ENCODE results near the gene UROC1.

UROC1 gene

DNA sequence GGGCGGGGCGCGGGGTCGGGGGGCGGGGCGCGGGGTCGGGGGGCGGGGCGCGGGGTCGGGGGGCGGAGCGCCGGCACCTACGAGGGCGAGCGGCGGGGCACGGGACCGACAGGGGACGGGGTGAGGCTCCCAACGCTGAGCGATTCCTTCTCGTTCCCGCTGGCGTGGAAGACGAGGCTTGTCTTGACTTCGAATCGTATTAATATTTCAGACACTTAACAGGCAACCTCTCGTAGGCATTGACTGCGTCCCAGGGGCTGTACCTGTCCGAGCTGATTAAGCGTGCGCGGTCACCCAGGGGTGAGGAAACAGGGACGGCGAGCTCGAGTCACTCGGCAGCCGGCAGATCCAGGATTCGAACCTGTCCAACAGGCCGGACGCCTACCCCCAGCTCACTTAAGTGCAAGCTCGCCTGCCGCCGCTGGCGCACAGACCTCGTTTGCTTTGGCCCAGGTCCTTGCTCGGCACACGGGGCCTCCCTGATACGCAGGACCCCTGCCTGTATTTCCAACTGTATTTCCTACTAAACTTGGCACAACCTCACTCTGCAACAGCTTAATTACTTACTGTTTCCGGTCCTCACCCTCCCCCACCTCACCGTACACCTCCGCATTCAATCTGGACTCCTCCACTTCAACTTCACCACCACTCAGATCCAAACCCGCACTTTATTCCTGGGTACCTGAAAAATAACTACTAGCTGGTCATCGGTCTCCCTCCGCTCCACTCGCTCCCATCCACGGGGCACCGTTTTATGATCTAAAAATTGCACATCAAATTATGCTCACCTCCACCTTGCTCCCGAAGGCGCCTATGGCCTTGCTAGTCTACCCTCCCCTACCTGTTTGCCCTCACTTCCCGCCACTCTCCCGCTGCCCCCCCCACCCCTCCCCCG is 41.2 kb downstream of the UROC1 start:
- peak; percentile 77 for DNase-seq

DNA sequence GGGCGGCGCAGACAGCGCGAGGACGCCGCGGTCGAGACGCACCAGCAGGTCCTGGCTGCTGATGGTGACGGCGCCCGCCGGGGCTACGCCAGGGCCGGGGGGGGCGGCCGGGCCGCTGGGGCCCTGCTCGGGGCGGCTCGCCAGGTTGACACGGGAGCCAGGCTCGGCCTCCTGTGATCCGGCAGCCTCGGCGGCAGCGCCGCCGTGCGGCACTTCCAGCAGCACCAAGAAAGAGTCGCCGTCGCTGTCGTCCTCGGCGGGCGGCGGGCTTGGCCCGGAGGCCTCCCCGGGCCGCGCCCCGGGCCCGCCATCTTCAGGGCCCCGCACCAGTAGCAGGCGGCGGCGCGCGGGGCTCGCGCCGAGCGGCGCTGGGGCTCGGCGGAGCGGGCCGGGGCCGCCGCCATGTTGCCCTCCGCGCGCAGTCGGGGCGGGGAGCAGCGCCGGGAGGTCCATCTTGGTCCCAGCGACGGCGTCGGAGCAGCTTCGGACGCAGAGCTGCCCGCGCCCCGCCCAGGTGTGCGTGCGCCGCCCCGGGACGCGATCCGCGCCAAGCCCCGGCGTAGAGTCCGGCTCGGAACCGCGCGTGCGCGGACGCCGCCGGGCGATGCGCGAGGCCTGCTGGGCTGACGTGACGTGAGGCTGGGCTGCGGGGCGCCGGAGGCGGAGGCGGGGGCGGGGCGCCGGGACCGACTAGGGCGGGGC is 42.0 kb downstream of the UROC1 start, which contains the start of gene ZXDC:
TSS of gene ZXDC (minus strand) at position 479 of the 702 bp plus-strand sequence. CDS start at position 453, 26 bp downstream.
- peak; percentile 93 for DNase-seq

DNA sequence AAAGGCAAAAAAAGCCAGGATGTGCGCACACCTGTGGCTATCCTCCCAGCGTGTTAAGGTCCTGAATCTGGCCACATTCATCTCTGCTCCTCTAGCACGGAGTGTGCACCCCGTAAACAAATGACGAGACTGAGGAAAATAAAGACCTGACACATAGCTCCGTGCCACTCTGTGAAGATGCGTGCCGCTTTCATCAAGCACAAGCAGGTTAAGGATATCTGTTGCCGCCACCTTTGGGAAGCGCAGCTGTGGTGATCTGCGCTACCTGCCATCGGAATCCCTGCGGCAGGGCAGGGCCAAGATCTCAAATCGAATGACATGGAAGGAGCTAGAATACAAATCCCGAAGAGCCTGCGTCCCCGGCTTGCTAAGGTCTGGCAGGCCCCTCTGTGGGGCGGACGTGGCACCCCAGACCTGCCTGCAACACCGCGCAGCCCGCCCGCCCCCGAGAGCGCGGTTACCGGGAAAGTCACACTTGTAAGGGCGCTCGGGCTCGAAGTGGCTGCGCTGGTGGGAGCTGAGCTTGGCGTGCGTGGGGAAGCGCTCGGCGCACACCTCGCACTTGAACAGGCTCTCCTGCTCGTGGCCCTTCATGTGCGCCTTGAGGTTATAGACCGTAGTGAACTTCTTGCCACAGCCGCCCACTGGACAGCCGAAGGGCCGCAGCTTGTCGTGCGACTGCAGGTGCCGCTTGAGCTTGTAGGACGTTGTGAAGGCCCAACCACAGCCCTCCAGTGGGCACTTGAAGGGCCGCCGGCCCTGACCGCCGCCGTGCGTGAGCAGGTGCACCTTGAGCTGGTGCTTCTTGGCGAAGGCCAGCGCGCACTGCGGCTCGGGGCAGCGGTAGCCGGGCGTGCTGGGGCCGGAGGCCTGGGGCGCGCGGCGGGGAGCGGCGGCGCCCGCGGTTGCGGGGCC is 42.8 kb downstream of the UROC1 start:
- peak; percentile 62 for DNase-seq

DNA sequence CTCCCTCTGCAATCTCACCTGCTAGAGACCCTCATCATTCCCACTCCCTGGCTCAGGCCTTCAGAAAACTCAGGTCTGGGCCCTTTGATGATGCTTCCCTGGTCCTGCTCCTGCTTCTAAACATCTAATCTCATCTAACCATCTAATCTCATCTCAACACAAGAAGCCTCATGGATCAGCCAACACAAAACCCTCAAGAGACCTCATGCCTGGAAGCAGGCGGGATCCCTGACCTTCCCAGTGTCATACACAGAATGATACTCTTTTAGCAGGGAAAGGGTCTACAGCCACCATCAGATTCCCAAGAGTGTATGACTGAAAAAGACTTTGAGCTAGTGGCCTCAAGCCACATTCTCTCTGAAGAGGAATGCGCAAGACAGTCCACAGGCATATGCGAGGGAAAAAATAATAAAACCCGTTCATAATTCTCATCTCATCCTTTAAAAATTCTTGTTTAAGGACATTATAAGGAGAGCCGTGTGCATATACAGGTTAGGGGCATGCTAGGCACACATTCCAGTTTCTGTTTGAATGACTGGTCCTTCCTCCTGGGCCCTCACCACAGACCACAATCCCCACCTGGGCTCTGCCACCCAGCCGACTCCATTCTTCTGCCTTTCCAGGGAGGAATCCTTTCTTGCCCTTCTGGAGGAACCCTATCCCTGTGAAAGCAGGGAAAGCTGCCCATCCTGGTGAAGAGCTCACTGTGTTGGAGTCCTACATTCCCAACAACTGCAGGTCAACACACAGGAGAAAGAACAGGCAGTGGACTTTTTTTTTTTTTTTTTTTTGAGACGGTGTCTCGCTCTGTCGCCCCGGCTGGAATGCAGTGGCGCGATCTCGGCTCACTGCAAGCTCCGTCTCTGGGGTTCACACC is 44.0 kb downstream of the UROC1 start:
- peak; percentile 19 for DNase-seq

DNA sequence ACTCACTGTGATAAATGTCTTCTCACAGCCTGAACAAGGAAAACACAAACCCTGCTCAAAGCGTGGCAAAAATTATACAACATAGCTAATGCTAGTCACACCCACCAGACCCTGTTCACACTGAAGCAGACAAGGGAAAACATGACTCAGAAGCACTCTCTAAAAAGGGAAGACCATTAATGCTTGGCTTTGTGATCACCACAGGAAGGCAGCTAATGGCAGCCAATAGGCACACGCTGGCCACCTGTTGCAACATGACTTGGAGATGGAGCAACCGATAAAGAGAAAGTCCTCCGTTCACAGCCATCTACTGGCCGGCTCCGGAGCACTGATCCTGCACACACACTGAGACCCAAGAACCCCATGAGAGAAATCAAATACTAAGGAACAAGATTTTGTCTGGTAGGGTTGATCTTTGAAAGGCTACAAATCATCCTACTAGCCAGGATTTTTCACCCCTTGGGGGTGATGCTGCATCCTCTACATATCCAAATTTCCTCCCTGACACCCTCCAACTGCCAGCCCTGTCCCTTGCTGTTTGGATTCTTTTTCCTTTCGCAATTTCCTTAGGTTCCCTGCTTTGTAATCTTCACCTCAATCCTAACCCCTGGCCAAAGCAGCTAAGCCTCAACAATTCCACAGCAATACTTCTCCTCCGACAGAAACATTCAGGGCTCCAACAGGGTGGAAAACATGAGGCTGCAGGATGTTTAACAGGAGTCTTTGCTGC is 45.1 kb downstream of the UROC1 start:
- DNase-seq: peak; percentile 87

DNA sequence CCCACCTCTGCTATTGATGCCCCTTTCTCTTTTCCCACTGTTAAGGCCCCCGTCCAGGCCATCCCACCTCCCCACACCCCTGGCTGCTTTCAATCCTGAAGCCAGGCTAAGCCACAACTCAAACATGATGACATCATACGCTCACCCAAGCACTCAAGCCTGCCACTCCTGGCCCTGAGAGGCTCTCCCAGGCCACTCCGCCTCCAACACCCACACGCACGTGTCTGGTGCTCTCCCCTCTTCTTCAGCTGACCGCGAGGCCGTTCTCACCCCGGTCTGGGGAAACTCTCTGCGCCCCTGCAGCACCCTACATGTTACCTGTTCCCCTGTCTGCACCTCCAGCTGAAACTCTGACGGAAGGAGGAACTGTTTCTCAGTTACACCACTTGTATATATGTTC is 48.1 kb downstream of the UROC1 start:
- DNase-seq: no peak

DNA sequence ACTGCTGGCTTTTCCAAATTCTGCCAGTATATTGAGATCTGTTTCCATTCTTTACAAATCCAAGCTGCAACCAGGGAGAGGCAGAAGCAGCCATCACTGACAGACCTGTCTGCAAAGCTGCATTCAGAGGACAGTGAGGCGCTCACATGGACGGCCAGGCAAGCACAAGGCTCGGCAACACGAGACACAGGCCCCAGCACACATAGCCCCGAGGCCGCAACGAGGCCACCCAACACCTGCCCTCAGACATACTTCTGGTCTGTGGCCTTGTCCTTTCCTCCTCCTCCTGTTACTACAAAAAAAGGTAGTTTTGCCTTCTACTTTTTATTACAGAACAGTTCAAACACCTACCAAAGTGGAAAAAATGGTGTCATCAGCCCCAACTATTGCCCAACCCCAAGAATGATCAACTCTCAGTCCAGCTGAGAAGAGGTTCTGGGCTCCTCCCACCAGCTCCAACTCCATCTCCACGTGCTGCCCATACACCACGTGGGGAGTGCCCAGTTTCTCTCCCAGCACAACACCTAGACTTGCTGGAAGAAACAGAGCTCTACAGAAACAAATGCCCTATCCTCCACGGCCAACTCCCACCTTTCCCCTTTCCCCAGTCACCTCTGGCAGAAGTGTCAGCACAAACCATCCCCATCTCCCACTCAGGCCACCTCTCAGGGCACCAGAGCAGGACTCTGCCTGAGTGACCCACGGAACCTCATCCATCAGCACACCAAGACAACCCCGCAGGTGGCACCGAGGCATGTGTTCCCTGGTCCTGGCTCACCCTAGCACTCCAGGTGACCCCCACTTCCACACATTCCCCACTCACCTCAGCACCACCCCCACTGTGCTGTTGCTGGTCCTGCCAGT is 49.3 kb downstream of the UROC1 start:
- no peak for DNase-seq

DNA sequence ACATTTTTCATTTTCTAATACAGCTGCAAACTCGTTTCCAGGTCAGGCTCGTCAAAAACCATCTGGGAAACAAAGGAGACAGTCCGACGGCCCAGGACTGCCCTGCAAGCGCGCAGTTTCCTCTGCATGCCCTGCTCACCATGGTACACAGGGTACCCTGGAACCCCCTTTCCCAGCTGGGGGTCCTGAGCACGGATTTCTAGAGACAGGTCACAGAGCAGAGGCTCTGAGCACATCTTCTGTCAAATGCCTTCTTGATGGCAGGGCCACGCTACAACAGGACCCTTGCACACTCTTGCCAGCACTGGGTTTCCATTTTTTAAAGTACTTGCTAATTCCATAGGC is 50.0 kb downstream of the UROC1 start:
- no peak for DNase-seq

DNA sequence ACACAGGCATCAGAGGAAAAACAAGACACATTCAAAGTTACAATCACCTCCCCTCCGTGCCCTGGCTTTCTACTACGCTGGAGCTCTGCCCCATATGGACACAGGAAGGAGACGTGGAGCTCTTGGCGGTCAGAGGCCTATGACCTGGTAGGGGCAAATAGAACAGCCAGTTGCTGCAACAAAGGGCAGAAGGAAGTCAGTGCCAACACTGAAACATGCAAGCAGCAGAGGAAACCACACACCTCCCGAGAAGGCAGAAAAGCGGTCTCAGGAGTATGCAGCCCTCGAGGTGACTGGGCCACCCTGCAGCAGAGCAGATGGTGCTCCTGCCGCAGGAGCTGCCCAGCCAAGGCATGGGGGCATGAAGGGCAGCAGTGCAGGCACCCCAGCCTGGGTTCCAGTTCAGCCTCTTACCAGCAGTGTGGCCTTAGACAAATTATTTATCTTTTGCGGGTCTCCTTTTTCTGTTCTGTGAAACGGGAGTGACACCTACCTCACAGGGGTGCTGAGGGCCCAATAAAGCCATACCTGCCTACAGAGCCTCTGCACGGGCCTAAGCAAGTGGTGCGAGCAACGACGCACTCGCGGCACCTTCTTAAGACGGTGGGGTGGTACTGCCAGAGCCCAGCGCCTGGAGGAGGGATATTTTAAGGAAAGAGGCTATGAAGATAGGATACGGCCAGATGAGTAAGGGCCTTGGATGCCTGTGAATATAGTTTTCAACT is 50.5 kb downstream of the UROC1 start:
- no peak for DNase-seq

DNA sequence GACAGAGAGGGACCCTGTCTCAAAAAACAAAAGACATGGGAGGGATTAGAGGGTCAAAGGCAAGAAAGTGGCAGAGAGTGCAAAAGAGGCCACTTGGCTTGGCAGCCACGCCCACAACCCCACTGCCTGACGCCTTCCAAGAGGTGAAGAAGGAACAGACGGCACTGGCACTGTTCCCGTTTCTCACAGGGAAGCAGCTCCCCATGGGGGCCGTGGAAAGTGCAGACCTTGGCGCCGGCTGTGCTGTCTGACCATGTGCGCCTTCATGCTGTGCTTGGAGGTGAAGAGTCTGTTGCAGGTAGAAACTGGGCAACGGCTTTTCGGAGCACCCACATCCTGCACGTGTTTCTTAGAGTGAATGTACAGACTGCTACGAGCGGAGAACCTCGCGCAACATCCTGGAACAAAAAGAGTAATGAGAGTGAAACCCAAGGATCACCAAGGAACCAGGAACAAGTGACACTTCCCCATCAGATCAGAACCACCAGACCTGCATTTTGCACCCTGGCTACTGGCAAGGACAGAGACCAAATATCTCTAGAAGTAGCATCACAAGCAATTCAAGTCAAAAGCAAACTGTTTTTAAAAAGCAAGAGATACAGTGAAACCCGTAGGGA is 51.5 kb downstream of the UROC1 start:
- DNase-seq: no peak

DNA sequence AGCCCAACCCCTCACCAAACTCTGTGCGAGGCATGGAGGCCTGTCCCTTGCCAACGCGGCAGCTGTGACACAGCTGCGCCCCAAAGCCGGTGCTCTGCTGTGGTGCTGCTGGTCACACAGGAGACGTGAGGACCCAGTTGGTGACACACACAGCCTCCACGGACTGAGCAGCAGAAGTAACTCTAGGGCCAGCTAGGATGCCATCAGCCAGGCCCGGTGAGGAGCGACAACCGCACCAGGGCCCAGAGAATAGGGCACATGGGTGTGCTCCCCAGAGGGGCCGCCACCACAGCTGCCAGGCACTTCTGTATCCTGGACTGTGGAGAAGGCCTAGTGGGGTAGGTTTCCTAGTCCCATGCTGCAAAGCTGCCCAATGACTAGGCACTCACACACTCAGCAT is 52.6 kb downstream of the UROC1 start:
- DNase-seq: no peak

DNA sequence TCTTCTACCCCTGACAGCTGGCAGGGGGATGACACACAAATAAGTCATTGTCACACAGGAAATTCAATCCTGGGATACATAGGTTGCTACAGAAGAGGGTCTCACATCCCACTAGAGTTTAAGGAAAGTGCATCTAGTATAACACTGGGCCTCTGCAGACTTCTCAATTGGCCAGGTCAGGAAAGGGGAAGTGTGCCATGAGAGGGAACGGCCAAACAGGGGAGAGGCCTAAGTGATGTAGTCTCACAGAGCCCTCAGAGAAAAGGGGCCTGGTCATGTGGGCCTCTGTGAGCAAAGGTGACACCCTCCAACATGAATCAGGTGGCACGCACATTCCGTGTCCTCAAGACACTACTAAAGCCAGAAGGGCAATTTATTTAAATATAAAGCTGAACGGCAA is 53.1 kb downstream of the UROC1 start:
- no peak for DNase-seq

DNA sequence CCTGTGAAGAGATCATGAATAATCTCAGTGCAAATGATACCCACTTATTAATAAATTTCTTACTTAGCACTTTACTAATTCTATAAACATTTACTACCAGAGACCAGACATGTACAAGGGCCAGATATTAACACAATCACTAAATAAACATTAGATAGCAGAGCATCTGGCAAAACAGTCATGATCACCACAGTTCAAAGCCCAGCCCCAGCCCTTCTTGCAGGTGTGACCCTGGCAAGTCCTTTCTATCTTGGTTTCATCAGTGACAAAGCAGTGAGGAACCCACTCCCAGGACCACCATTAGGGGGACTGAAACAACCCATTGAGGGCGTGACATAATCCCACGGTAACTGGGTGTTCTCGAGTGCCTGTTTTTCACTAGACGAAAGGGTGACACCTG is 53.5 kb downstream of the UROC1 start:
- DNase-seq: no peak

DNA sequence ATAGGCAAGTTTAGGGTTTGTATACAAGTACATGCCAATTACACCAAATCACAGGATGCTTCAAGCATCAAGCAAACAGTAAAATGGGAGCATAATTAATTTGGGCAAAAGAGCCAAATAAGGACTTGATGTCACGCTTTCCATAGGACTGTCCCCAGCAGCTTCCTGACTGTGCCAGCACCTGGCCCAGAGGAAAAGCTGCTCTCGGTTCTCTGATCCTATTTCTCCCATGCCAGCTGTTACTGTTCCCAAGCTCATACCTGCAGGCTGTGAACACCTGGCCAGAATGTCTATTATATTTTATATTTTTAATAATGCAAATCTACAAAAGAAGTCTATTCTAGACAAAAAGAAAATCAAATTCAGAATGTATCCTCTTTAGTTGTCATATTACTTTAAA is 54.1 kb downstream of the UROC1 start:
- DNase-seq: no peak

DNA sequence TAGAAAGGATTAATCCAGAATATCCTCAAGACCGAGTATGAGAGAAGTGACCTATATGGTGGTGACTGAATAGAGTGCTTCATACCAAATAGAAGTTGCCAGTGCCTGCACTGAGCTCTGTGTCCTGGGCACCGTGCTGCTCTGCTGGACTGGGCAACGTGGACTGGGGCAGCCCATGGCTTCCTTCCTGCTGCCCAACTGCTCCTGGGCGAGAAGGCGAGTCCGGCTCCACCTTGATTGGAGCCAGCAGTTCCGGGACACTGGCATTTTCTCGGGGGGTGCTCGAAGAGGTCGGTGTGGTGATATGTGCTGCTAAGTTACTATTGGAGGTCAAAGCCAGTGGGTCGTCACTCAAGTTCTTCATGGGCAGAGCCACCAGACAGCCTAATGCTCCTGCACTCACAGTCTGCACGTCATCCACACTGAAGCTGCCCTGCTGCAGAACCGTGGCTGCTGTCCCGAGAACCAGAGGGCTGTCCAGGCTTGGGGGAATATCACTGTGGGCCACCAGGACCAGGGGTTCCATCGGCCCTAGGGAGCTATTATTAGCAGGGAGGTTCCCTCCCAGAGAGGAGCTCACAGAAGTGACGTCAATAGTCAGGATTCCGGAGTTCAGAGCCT is 56.0 kb downstream of the UROC1 start:
- no peak for DNase-seq

DNA sequence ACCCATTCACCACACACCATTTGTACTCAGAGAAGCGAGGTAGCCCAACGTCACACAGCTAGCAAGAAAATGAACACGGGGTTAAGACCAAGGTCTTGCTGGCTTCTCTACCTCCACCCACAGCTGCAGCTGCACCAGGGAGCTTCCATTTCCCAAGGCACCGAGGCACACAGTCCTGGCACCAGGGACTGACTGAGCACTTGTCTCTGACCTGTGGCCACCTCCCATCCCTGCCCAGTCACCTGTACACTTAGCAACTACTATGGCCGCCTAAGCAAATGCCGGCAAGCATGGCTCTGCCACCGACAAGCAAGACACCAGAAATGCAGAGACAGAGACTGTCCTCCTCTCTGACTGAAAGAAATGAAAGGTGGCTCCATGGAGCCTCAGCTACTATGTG is 57.2 kb downstream of the UROC1 start:
- DNase-seq: no peak

DNA sequence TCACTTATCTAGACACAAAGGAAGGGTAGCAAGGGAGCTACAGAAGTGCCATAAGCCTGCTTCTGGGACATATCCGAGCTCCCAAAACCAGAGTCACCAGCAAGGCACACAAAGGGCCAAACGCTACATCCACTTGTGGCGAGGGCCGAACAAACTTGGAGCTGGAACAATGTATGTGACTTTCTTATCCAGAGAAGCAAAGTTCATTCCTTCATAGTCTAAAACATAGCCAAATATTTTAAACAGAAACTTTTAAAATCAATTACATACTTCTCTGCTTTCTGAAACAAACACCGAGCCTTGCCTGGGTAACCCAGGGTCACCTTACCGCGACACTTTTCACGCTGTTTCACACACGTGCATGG is 57.8 kb downstream of the UROC1 start:
- no peak for DNase-seq

DNA sequence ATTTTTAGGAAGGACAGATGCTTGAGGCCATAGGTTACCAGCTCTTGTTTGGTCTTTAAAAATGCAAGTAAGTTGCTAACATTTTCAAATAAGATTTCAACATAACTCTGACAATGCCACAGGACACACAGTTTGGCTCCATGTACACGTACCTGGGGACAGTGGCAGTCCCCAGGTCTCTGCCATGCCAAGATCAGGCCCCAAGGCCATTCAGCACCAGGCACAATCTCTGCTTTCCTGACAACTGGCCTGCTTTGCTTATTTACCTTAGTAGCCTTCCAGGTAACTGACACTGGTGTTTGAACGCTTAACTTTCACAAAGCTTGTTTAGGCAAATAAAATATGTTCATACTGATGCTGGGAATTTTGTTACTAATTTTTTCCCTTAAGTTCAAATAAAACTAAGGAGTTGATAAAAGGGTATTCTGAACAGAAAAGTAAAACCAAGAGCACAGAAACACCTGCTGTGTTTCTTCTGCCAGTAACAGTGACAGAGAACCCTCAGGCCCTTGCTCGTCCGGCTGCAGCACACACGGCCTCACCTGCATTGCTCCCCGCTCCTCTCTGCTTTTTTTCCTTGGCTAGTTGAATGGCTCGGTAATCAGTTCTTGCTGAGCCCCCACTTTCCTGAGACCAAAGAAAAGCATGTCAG is 58.3 kb downstream of the UROC1 start:
- no peak for DNase-seq

All from hematopoietic multipotent progenitor cell treated with erythropoietin and hydrocortisone succinate and interleukin-3 and kit ligand, for 6 days (in vitro differentiated cells).